Fibroblast of the aortic adventitia (primary cell): ENCODE data around the gene R3HDM4. TPM values are rescaled to one million over a fixed set of nuclear protein-coding genes. Genes with fewer than 3 reads are reported as not detected.
"Not testable (repeated sequence)": the region's sequence is repeated elsewhere in the genome, so short reads cannot be mapped to it uniquely, and the experiment has no call there.

ENCODE experiments used
- DNase-seq: peaks from one replicate; pipeline ENCODE4 v3.0.0-alpha.2; 2010; ENCODE audit warnings: low read depth
- H3K4me3 ChIP-seq: 2 replicates; pipeline ENCODE4 v1.5.1; 2011; ENCODE audit warnings: low read depth, mild to moderate bottlenecking, control low read depth, low read length, moderate library complexity
- CTCF ChIP-seq: IDR thresholded peaks from 2 replicates; pipeline ENCODE4 v1.5.1; 2011; ENCODE audit warnings: mild to moderate bottlenecking, low read length, control low read depth, inconsistent platforms; ENCODE audit not compliant: insufficient read depth
- total RNA-seq: library from RNA; depleted of rRNA; stranded (reverse); fragments of >200 nt; gene quantifications from 2 replicates; pipeline ENCODE4 v1.2.3, GENCODE V29; 2012; ENCODE audit warnings: low replicate concordance

Gene R3HDM4
- 8.4 and 25.8 TPM in 2 replicates for total RNA-seq

- H3K4me3 ChIP-seq, result peak within 1 kb of the TSS; percentile 71
- DNase-seq, result peak; percentile 42
- TF ChIP-seq CTCF, result no peak
Observed at GRCh38 chr19:913080-913748, at the start of gene R3HDM4. TSS of gene R3HDM4 (minus strand) at chr19:913219. CDS start at chr19:913157, 62 bp downstream.

GRCh38 chr19:961866-962620 lies 49.0 kb upstream of the R3HDM4 start:
- peak; percentile 53 for DNase-seq
- TF ChIP-seq CTCF, result no peak
- no peak overlapping the region for H3K4me3 ChIP-seq

- no peak for TF ChIP-seq CTCF
- no peak overlapping the region for H3K4me3 ChIP-seq
- DNase-seq, result no peak
Observed at GRCh38 chr19:960601-960938, 47.6 kb upstream of the R3HDM4 start.

GRCh38 chr19:960020-960419 lies 47.0 kb upstream of the R3HDM4 start:
- no peak for TF ChIP-seq CTCF
- DNase-seq, result no peak
- H3K4me3 ChIP-seq, result no peak overlapping the region

- no peak overlapping the region for H3K4me3 ChIP-seq
- DNase-seq, result no peak
- no peak for TF ChIP-seq CTCF
Observed at GRCh38 chr19:958967-959855, 46.2 kb upstream of the R3HDM4 start.

- not testable (repeated sequence) for H3K4me3 ChIP-seq
Observed at GRCh38 chr19:957578-957977, 44.6 kb upstream of the R3HDM4 start.

More at GRCh38 chr19:957578-957977, 44.6 kb upstream of the R3HDM4 start:
- DNase-seq, result not testable (repeated sequence)
